Spleen (tissue), 7 donors: ENCODE results near the gene RASAL3.

ENCODE experiments used
- POLR2A ChIP-seq, 3 donors: fragments of 450-650 bp; IDR thresholded peaks; one replicate each; pipeline ENCODE4 v1.5.1; 2017; ENCODE audit warnings: antibody characterized with exemption in 3 of 3, mild to moderate bottlenecking in 1 of 3
- TF ChIP-seq, protein P1 (sequence below), 11 experiments: fragments of 200-600 bp in 7 of 11; fragments of 450-650 bp in 4 of 11; sonication (generic) in 4 of 11; IDR thresholded peaks in 8 of 11; conservative IDR thresholded peaks in 3 of 11; 1 replicate in 7 of 11; 2 replicates in 4 of 11; pipeline versions ENCODE4 v1.4.0 to v1.8.0; 2016 to 2021; ENCODE audit warnings: antibody characterized with exemption in 11 of 11, inconsistent platforms in 4 of 11, mild to moderate bottlenecking in 1 of 11
- donor health status: DM: no; HTN: no; CAD: no; lungs with moderate emphysema.
- donor health status: DM: no; HTN: no; CAD: no.
- donor health status: DM: no; HTN: no; CAD: no.

DNA sequence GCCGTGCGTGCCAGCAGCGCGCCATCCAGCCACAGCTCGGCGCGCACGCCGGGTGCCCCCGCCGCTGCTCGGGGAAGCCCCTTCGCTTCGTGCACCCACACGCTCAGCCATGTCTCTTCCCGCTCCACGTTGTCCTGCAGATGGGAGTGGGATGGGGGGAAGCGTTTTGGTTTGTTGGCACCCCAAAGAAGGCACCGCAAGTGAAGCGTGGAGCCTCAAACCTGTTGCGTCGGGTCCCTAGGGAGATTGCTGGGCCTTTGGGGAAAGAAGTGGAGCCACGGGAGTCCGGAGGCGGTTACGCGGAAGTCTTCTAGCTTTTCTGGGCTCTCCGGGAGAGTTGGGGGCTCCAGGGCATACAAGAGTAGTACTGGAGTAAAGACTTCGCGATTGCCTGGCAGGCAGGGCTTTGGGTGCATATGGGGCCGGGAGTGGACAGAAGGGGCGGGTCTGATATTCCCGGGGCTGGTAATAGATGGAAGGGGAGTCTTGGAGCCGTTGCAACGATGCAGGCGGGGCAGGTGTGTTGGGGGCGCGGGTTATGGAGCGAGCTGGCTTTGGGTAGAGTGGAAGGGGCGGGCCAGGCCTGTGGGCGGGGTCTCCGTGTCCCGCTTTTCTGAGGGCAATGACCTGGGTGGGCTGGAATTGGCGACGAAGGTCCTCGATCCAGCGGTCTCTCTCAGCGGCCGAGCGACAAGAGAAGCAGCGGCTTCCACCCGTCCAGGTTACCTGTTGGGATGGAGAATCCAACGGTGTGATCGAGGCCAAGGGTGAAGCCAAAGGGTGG is 6.5 kb downstream of the RASAL3 start:
- TF ChIP-seq, protein P1, sequence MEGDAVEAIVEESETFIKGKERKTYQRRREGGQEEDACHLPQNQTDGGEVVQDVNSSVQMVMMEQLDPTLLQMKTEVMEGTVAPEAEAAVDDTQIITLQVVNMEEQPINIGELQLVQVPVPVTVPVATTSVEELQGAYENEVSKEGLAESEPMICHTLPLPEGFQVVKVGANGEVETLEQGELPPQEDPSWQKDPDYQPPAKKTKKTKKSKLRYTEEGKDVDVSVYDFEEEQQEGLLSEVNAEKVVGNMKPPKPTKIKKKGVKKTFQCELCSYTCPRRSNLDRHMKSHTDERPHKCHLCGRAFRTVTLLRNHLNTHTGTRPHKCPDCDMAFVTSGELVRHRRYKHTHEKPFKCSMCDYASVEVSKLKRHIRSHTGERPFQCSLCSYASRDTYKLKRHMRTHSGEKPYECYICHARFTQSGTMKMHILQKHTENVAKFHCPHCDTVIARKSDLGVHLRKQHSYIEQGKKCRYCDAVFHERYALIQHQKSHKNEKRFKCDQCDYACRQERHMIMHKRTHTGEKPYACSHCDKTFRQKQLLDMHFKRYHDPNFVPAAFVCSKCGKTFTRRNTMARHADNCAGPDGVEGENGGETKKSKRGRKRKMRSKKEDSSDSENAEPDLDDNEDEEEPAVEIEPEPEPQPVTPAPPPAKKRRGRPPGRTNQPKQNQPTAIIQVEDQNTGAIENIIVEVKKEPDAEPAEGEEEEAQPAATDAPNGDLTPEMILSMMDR (IDR thresholded peaks at IDR 0.05 in 8 of 11, conservative IDR thresholded peaks at IDR 0.05 in 3 of 11): no peak
- no peak for TF ChIP-seq POLR2A (IDR thresholded peaks at IDR 0.05)
